ENCODE measurements around the gene IKZF1. TPM values are rescaled to one million over a fixed set of nuclear protein-coding genes. Genes with fewer than 3 reads are reported as not detected.

The IKZF1 gene
- total RNA-seq, 6 experiments from 2014 or later: 3.1 to 9.6 (median 5.2) TPM

GRCh38 chr7:50431722-50432305 is 127.3 kb downstream of the IKZF1 start:
- H3K27ac ChIP-seq: no peak overlapping the region
- no peak for TF ChIP-seq POLR2A (IDR thresholded peaks at IDR 0.05)
- no peak for TF ChIP-seq CTCF (IDR thresholded peaks at IDR 0.05)
- no peaks in the 10 kb centered on the region for H3K36me3 ChIP-seq
- intact Hi-C loops (cut with DNase I): loop anchor here in 1 of 2 donors (10.0 kb wide), 1 partner anchor 217 kb away; no protein-coding TSS in a partner anchor
- ATAC-seq: no peak
- no peak overlapping the region for H3K4me3 ChIP-seq
- H3K4me1 ChIP-seq: no peaks in the 10 kb centered on the region
- WGBS (ENCODE audit: insufficient coverage, low coverage, low lambda C conversion rate, missing lambda C conversion rate): 75% methylated on average over 4 of the region's 4 CpGs
- no peaks in the 10 kb centered on the region for H3K27me3 ChIP-seq
- no peak for DNase-seq
- no peaks in the 10 kb centered on the region for H3K9me3 ChIP-seq

- Histone ChIP-seq H3K9me3 (no peaks in the 10 kb centered on the region), H3K4me1 (no peaks in the 10 kb centered on the region), H3K27ac (no peak overlapping the region), H3K4me3 (no peak overlapping the region), H3K36me3 (no peaks in the 10 kb centered on the region), H3K27me3 (no peaks in the 10 kb centered on the region)
- TF ChIP-seq POLR2A (IDR thresholded peaks at IDR 0.05): no peak
- no peak for TF ChIP-seq CTCF (IDR thresholded peaks at IDR 0.05)
- ATAC-seq (no peak), DNase-seq (no peak)
- 90% methylated on average over 3 of the region's 3 CpGs for WGBS (ENCODE audit: insufficient coverage, low coverage, low lambda C conversion rate, missing lambda C conversion rate)
- intact Hi-C loops (cut with DNase I): loop anchor here in 1 of 2 donors (10.0 kb wide), 1 partner anchor 221 kb away; no protein-coding TSS in a partner anchor
Observed at GRCh38 chr7:50436133-50436806, 131.8 kb downstream of the IKZF1 start.

GRCh38 chr7:50446542-50446960 is 142.0 kb downstream of the IKZF1 start:
- no peak for DNase-seq
- H3K27me3 ChIP-seq: no peaks in the 10 kb centered on the region
- no peaks in the 10 kb centered on the region for H3K36me3 ChIP-seq
- H3K27ac ChIP-seq: no peak overlapping the region
- peaks cover 0 to 7% (median 2%) of the 10 kb centered on the region in 4 donors for H3K4me1 ChIP-seq
- H3K9me3 ChIP-seq: no peaks in the 10 kb centered on the region
- no peak for TF ChIP-seq CTCF (IDR thresholded peaks at IDR 0.05)
- no peak for TF ChIP-seq POLR2A (IDR thresholded peaks at IDR 0.05)
- intact Hi-C loops (cut with DNase I): no loop called here
- 80% methylated on average over 2 of the region's 4 CpGs for WGBS (ENCODE audit: insufficient coverage, low coverage, low lambda C conversion rate, missing lambda C conversion rate)
- H3K4me3 ChIP-seq: no peak overlapping the region
- ATAC-seq: no peak

- no peak for TF ChIP-seq POLR2A (IDR thresholded peaks at IDR 0.05)
- no peak for TF ChIP-seq CTCF (IDR thresholded peaks at IDR 0.05)
- no peak for ATAC-seq
- intact Hi-C loops (cut with DNase I): no loop called here
- H3K27me3 ChIP-seq: no peaks in the 10 kb centered on the region
- H3K9me3 ChIP-seq: no peaks in the 10 kb centered on the region
- DNase-seq: no peak
- no peak overlapping the region for H3K27ac ChIP-seq
- H3K4me3 ChIP-seq: no peak overlapping the region
- H3K36me3 ChIP-seq: no peaks in the 10 kb centered on the region
- peaks cover 0 to 7% (median 2%) of the 10 kb centered on the region in 4 donors for H3K4me1 ChIP-seq
Observed at GRCh38 chr7:50448823-50449222, 144.3 kb downstream of the IKZF1 start.

Measured in right lobe of liver (tissue), 6 donors.